Neural progenitor cell (in vitro differentiated cells): ENCODE measurements around the gene CYB5R3. TPM values are rescaled to one million over a fixed set of nuclear protein-coding genes. Genes with fewer than 3 reads are reported as not detected.

Experiments
- DNase-seq: peaks from one replicate; pipeline ENCODE4 v3.0.0-alpha.2; 2016; ENCODE audit warnings: low spot score
- H2AFZ ChIP-seq: fragments of 200-600 bp; sonication (generic); replicated peaks from 2 replicates; pipeline ENCODE4 v1.6.1; 2016; ENCODE audit warnings: antibody characterized with exemption
- H3F3A ChIP-seq: fragments of 200-600 bp; sonication (generic); 2 replicates; pipeline ENCODE4 v1.6.1; 2016; ENCODE audit warnings: antibody characterized with exemption, low read depth
- H3K27ac ChIP-seq: fragments of 200-600 bp; sonication (generic); 2 replicates; pipeline ENCODE4 v1.5.1; 2016; ENCODE audit warnings: mild to moderate bottlenecking
- H3K27me3 ChIP-seq: fragments of 200-600 bp; sonication (generic); 2 replicates; pipeline ENCODE4 v1.6.1; 2016; ENCODE audit warnings: mild to moderate bottlenecking, moderate library complexity
- H3K36me3 ChIP-seq: fragments of 200-600 bp; sonication (generic); 2 replicates; pipeline ENCODE4 v1.5.1; 2016
- H3K4me1 ChIP-seq: fragments of 200-600 bp; sonication (generic); 2 replicates; pipeline ENCODE4 v1.6.1; 2016; ENCODE audit warnings: mixed run types
- H3K4me2 ChIP-seq: fragments of 200-600 bp; sonication (generic); 2 replicates; pipeline ENCODE4 v1.6.1; 2016
- H3K4me3 ChIP-seq: fragments of 200-600 bp; sonication (generic); 2 replicates; pipeline ENCODE4 v1.5.1; 2016
- H3K79me2 ChIP-seq: fragments of 200-600 bp; sonication (generic); 2 replicates; pipeline ENCODE4 v1.6.1; 2016; ENCODE audit warnings: low read depth
- H3K9ac ChIP-seq: fragments of 200-600 bp; sonication (generic); 2 replicates; pipeline ENCODE4 v1.6.1; 2016
- H3K9me3 ChIP-seq: fragments of 200-600 bp; sonication (generic); 2 replicates; pipeline ENCODE4 v1.5.1; 2016; ENCODE audit warnings: low read depth
- H4K20me1 ChIP-seq: fragments of 200-600 bp; sonication (generic); 2 replicates; pipeline ENCODE4 v1.6.1; 2016; ENCODE audit warnings: low read depth
- H3K27ac Mint-ChIP-seq: 3 replicates; pipeline ENCODE4 v1.8.0; 2021; ENCODE audit warnings: mixed read lengths
- H3K27me3 Mint-ChIP-seq: 2 replicates; pipeline ENCODE4 v1.8.0; 2022; ENCODE audit warnings: low read depth, mild to moderate bottlenecking, inconsistent platforms, moderate library complexity, mixed read lengths; ENCODE audit not compliant: insufficient read depth
- H3K36me3 Mint-ChIP-seq: 3 replicates; pipeline ENCODE4 v1.8.0; 2021; ENCODE audit warnings: mixed read lengths
- H3K4me1 Mint-ChIP-seq: 3 replicates; pipeline ENCODE4 v1.8.0; 2021; ENCODE audit warnings: mixed read lengths
- H3K4me3 Mint-ChIP-seq: 3 replicates; pipeline ENCODE4 v1.8.0; 2021; ENCODE audit warnings: mild to moderate bottlenecking, moderate library complexity, mixed read lengths
- H3K9me3 Mint-ChIP-seq: 3 replicates; pipeline ENCODE4 v1.8.0; 2020; ENCODE audit warnings: mixed read lengths
- EZH2 ChIP-seq: fragments of 200-600 bp; sonication (generic); IDR thresholded peaks from 2 replicates; pipeline ENCODE4 v1.6.1; 2017; ENCODE audit warnings: antibody characterized with exemption, mild to moderate bottlenecking, moderate library complexity
- EZH2phosphoT487 ChIP-seq: fragments of 200-600 bp; sonication (generic); IDR thresholded peaks from 2 replicates; pipeline ENCODE4 v1.6.1; 2017; ENCODE audit warnings: antibody characterized with exemption
- total RNA-seq: library from RNA; depleted of rRNA; stranded (reverse); fragments of >200 nt; gene quantifications from 2 replicates; pipeline ENCODE4 v1.2.3, GENCODE V29; 2015; ENCODE audit warnings: low replicate concordance
- TF ChIP-seq, protein P1 (sequence below): fragments of 200-600 bp; sonication (generic); IDR thresholded peaks from 2 replicates; pipeline ENCODE4 v1.5.1; 2017; ENCODE audit warnings: antibody characterized with exemption, mild to moderate bottlenecking

CYB5R3 gene
- total RNA-seq, 1 donor from 2014 or later = 21.6 TPM

DNA sequence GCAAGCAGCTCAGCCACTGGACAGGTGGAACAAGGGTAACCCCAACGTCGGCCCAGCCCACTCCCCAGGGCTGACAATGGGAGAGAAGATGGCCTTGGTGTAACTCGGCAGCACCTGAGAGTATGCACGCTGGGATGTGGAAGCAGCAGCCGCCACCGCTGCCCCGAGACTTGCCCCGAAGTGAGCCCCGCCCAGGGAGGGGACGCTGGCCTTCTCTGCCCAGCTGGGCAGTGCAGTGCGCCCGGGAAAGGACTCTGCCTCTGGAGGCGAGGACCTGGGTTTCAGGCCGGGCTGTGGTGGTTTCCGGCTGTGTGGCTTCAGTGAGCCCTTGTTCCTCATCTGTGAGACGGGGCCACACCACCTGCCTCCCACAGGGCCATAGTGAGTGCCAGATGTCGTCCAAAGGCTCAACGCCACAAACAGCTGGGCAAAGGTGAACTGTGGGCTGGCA is 25.9 kb downstream of the CYB5R3 start:
- H3K9me3 Mint-ChIP-seq = no peaks in the 10 kb centered on the region
- Histone ChIP-seq H3K4me3 (no peak overlapping the region), H4K20me1 (peaks cover 3% of the 10 kb centered on the region), H3K9ac (no peak overlapping the region), H3K79me2 (no peaks in the 10 kb centered on the region), H3K9me3 (no peaks in the 10 kb centered on the region), H3K4me2 (no peak overlapping the region), H3F3A (peaks cover 10% of the 10 kb centered on the region), H3K27ac (no peak overlapping the region), H3K27me3 (no peaks in the 10 kb centered on the region), H3K4me1 (no peaks in the 10 kb centered on the region), H3K36me3 (no peaks in the 10 kb centered on the region), H2AFZ (no peak overlapping the region)
- H3K27me3 Mint-ChIP-seq = peaks cover 9% of the 10 kb centered on the region
- DNase-seq = no peak
- TF ChIP-seq, protein P1, sequence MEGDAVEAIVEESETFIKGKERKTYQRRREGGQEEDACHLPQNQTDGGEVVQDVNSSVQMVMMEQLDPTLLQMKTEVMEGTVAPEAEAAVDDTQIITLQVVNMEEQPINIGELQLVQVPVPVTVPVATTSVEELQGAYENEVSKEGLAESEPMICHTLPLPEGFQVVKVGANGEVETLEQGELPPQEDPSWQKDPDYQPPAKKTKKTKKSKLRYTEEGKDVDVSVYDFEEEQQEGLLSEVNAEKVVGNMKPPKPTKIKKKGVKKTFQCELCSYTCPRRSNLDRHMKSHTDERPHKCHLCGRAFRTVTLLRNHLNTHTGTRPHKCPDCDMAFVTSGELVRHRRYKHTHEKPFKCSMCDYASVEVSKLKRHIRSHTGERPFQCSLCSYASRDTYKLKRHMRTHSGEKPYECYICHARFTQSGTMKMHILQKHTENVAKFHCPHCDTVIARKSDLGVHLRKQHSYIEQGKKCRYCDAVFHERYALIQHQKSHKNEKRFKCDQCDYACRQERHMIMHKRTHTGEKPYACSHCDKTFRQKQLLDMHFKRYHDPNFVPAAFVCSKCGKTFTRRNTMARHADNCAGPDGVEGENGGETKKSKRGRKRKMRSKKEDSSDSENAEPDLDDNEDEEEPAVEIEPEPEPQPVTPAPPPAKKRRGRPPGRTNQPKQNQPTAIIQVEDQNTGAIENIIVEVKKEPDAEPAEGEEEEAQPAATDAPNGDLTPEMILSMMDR = no peak
- TF ChIP-seq EZH2 (no peak), EZH2phosphoT487 (no peak)
- no peak overlapping the region for H3K4me3 Mint-ChIP-seq
- peaks cover 10% of the 10 kb centered on the region for H3K4me1 Mint-ChIP-seq
- peaks cover 14% of the 10 kb centered on the region for H3K36me3 Mint-ChIP-seq
- H3K27ac Mint-ChIP-seq = no peak overlapping the region

DNA sequence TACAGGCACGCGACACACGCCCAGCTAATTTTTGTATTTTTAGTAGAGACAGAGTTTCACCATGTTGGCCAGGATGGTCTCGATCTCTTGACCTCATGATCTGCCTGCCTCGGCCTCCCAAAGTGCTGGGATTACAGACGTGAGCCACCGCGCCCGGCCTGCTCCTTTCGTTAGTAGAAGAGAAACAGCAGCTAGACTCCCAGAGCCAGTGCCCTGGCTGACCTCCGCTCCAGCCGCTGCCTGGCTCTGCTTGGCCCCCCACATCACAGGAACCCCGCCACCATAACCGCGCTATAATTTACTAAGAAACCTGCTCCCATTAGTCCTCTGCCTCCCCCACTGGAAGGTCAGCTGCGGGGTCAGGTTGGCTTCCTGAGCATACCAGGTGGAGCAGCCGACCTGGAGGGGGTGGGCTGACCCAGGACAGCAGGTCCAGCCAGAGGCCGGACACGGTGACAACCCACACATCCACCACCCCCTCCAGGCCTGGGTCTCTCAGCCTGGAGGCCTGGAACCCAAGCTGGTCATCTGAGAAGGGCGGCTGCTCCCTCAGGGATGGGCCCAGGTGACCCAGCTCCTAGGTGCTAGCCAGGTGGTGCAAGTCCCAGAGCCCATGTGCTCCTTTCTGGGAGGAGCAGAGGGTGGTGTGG is 27.0 kb downstream of the CYB5R3 start:
- no peaks in the 10 kb centered on the region for H3K9me3 Mint-ChIP-seq
- no peak overlapping the region for H3K4me3 Mint-ChIP-seq
- H3K4me2 ChIP-seq = no peak overlapping the region
- H2AFZ ChIP-seq = no peak overlapping the region
- no peaks in the 10 kb centered on the region for H3K27me3 ChIP-seq
- peaks cover 9% of the 10 kb centered on the region for H3K27me3 Mint-ChIP-seq
- no peaks in the 10 kb centered on the region for H3K4me1 ChIP-seq
- peaks cover 12% of the 10 kb centered on the region for H3F3A ChIP-seq
- H3K9me3 ChIP-seq = no peaks in the 10 kb centered on the region
- peaks cover 3% of the 10 kb centered on the region for H4K20me1 ChIP-seq
- H3K27ac Mint-ChIP-seq = no peak overlapping the region
- H3K36me3 ChIP-seq = no peaks in the 10 kb centered on the region
- no peak overlapping the region for H3K9ac ChIP-seq
- no peak overlapping the region for H3K4me3 ChIP-seq
- no peak for DNase-seq
- peaks cover 18% of the 10 kb centered on the region for H3K4me1 Mint-ChIP-seq
- no peaks in the 10 kb centered on the region for H3K79me2 ChIP-seq
- TF ChIP-seq EZH2phosphoT487 = no peak
- TF ChIP-seq, protein P1 = no peak
- no peak for TF ChIP-seq EZH2
- H3K36me3 Mint-ChIP-seq = peaks cover 11% of the 10 kb centered on the region
- H3K27ac ChIP-seq = no peak overlapping the region

- H3K9ac ChIP-seq = no peak overlapping the region
- H3K9me3 ChIP-seq = no peaks in the 10 kb centered on the region
- peaks cover 3% of the 10 kb centered on the region for H4K20me1 ChIP-seq
- peak; percentile 93 for DNase-seq
- no peak overlapping the region for H3K4me2 ChIP-seq
- Mint-ChIP-seq H3K36me3 (peaks cover 9% of the 10 kb centered on the region), H3K4me3 (no peak overlapping the region), H3K27ac (no peak overlapping the region), H3K4me1 (peaks cover 22% of the 10 kb centered on the region), H3K9me3 (no peaks in the 10 kb centered on the region), H3K27me3 (peaks cover 9% of the 10 kb centered on the region)
- TF ChIP-seq, protein P1 = peak; percentile 97
- TF ChIP-seq EZH2 (no peak), EZH2phosphoT487 (no peak)
- no peaks in the 10 kb centered on the region for H3K27me3 ChIP-seq
- peaks cover 17% of the 10 kb centered on the region for H3F3A ChIP-seq
- H3K4me1 ChIP-seq = no peaks in the 10 kb centered on the region
- H3K79me2 ChIP-seq = no peaks in the 10 kb centered on the region
- H3K4me3 ChIP-seq = no peak overlapping the region
- no peaks in the 10 kb centered on the region for H3K36me3 ChIP-seq
- no peak overlapping the region for H2AFZ ChIP-seq
- H3K27ac ChIP-seq = no peak overlapping the region
Measured at GRCh38 chr22:42621505-42622002, 27.6 kb downstream of the CYB5R3 start.
